NT2/D1 (cell line): Measurements from ENCODE around the gene TGFBR2.

Source experiments
- SUZ12 ChIP-seq: IDR thresholded peaks from 2 replicates; pipeline ENCODE4 v1.6.1; 2011; ENCODE audit not compliant: insufficient read length, insufficient read depth; ENCODE audit errors: extremely low read depth
- YY1 ChIP-seq: IDR thresholded peaks from 2 replicates; pipeline ENCODE4 v1.6.1; 2011; ENCODE audit not compliant: insufficient read length, insufficient read depth

DNA sequence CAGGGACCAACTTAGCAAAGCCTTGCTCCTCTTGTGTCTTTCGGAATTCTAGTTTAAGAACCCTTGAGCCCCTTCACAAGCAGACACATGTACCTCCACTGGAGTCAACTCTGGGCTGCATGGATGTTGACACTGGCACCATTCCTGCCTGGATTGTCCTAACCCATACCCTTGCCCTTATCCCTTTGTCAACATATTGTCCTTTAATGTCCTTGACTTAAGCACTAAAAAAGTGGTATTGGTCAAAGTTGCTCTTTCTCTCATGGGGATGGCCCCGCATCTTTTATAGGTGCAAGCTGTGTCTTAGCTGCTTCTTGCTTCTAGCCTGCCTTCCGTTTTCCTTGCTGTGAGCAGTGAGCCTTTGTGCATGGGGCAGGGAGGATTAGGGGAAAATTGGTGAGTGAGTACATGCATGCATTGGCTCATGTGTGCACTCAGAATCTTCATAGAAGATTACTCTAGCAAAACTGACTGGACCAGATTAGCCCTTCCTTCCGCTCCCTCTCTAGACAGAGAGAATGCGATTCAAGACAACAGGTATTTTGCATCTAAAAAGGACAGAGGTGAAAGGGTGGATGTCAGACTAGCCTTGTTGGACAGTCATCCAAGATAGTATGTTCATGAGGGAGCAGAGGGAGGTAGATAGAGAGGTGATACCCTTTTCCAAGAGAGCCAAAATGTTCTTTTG lies 42.4 kb downstream of the TGFBR2 start:
- TF ChIP-seq SUZ12 (no peak), YY1 (no peak)
